GM12878 (cell line): ENCODE results near the gene ARMC2. TPM values are rescaled to one million over a fixed set of nuclear protein-coding genes. Genes with fewer than 3 reads are reported as not detected.

Experiments used
- ATAC-seq: fragments of 200-7000 bp; cut with Tn5 transposase; 3 replicates; pipeline ENCODE4 v1.9.1; 2020; ENCODE audit warnings: mild to moderate bottlenecking, moderate library complexity
- BruUV-seq: library from RNA; stranded (reverse); fragments of 400-500 nt; replicated peaks from 2 replicates; lab custom pipeline; 2021; lab: Mats Ljungman, UMichigan
- CTCF ChIA-PET: fragments of 300-600 bp; sonication (Branson Sonifier 250); formaldehyde crosslinking; extraction: SDS; loops from one replicate; lab custom pipeline; 2021; ENCODE audit warnings: inconsistent platforms; lab: Yijun Ruan, JAX
- POLR2A ChIA-PET: fragments of 350-600 bp; formaldehyde crosslinking; extraction: SDS; loops from one replicate; lab custom pipeline; 2021; ENCODE audit warnings: inconsistent platforms; lab: Charles Lee
- RAD21 ChIA-PET: fragments of 300-600 bp; sonication (Branson Sonifier 250); formaldehyde crosslinking; loops from one replicate; lab custom pipeline; 2023; ENCODE audit warnings: antibody characterized with exemption; ENCODE audit not compliant: unreplicated experiment; lab: Charles Lee
- SMC1A ChIA-PET: fragments of 300-600 bp; sonication (Branson Sonifier 250); formaldehyde crosslinking; loops from one replicate; lab custom pipeline; 2023; ENCODE audit not compliant: unreplicated experiment, uncharacterized antibody; lab: Charles Lee
- DNase-seq: peaks from one replicate; pipeline ENCODE4 v3.0.0-alpha.2; 2011; ENCODE audit warnings: low read depth, low spot score
- FAIRE-seq: peaks from 3 replicates; lab custom pipeline; 2011; peaks lifted over from hg19 to GRCh38; lab: Jason Lieb, UNC
- H2AFZ ChIP-seq: 2 replicates; pipeline ENCODE4 v1.6.0; 2011; ENCODE audit warnings: low read depth, low read length, control low read depth; ENCODE audit not compliant: control insufficient read depth
- H3K27ac ChIP-seq: 2 replicates; pipeline ENCODE4 v1.5.1; 2011; ENCODE audit warnings: control low read depth; ENCODE audit not compliant: control insufficient read depth, insufficient read depth
- H3K27me3 ChIP-seq, 2 experiments: replicated peaks in 1 of 2; 2 replicates each; pipeline versions ENCODE4 v1.6.0 to v1.6.1; 2011; ENCODE audit warnings: low read length in 1 of 2; ENCODE audit not compliant: control insufficient read depth in 2 of 2, insufficient read depth in 2 of 2
- H3K36me3 ChIP-seq, 2 experiments: 2 replicates each; pipeline ENCODE4 v1.5.1; 2011; ENCODE audit warnings: low read length in 1 of 2; ENCODE audit not compliant: control insufficient read depth in 2 of 2, insufficient read depth in 2 of 2
- H3K4me1 ChIP-seq: 2 replicates; pipeline ENCODE4 v1.6.1; 2011; ENCODE audit warnings: mild to moderate bottlenecking, low read length, moderate library complexity, mixed read lengths; ENCODE audit not compliant: control insufficient read depth, insufficient read depth
- H3K4me2 ChIP-seq: 2 replicates; pipeline ENCODE4 v1.6.0; 2011; ENCODE audit warnings: control low read depth; ENCODE audit not compliant: control insufficient read depth, insufficient read depth
- H3K4me3 ChIP-seq: fragments of 200-600 bp; sonication (generic); 2 replicates; pipeline ENCODE4 v1.5.1; 2016
- H3K79me2 ChIP-seq: 2 replicates; pipeline ENCODE4 v1.6.0; 2011; ENCODE audit warnings: low read length; ENCODE audit not compliant: control insufficient read depth, insufficient read depth
- H3K9ac ChIP-seq: 2 replicates; pipeline ENCODE4 v1.8.0; 2011; ENCODE audit warnings: low read length, control low read depth, mixed read lengths; ENCODE audit not compliant: control insufficient read depth, insufficient read depth
- H3K9me3 ChIP-seq: replicated peaks from 3 replicates; pipeline ENCODE4 v1.5.1; 2011; ENCODE audit warnings: mild to moderate bottlenecking, low read length; ENCODE audit not compliant: control insufficient read depth, insufficient read depth
- H4K20me1 ChIP-seq: 2 replicates; pipeline ENCODE4 v1.6.0; 2011; ENCODE audit not compliant: control insufficient read depth, insufficient read depth
- ASH2L ChIP-seq: fragments of 300-600, 200-600 bp; sonication (generic); IDR thresholded peaks from 2 replicates; pipeline ENCODE4 v1.6.1; 2017; ENCODE audit warnings: low read depth, mild to moderate bottlenecking, borderline replicate concordance
- BCLAF1 ChIP-seq: fragments of 450-650 bp; IDR thresholded peaks from 2 replicates; pipeline ENCODE4 v1.6.1; 2017; ENCODE audit warnings: antibody characterized with exemption, mild to moderate bottlenecking, moderate library complexity
- BHLHE40 ChIP-seq, 2 experiments: fragments of 450-650 bp in 1 of 2; IDR thresholded peaks; 2 replicates each; pipeline ENCODE4 v1.6.1; 2011 to 2017; ENCODE audit warnings: low read depth in 2 of 2, borderline replicate concordance in 1 of 2, improper control_type of control experiment in 1 of 2, low read length in 1 of 2, mild to moderate bottlenecking in 1 of 2
- CTCF ChIP-seq, 3 experiments: IDR thresholded peaks in 2 of 3; conservative IDR thresholded peaks in 1 of 3; 2 replicates each; pipeline ENCODE4 v1.5.1; 2011; ENCODE audit warnings: low read depth in 3 of 3, low read length in 3 of 3, mild to moderate bottlenecking in 3 of 3, control low read depth in 2 of 3, moderate library complexity in 2 of 3, inconsistent platforms in 1 of 3, mixed read lengths in 1 of 3; ENCODE audit not compliant: control insufficient read depth in 2 of 3, insufficient read depth in 1 of 3; ENCODE audit errors: extremely low read depth in 1 of 3
- FOS ChIP-seq: IDR thresholded peaks from 3 replicates; pipeline ENCODE4 v1.6.1; 2011; ENCODE audit warnings: borderline replicate concordance; ENCODE audit not compliant: insufficient read length; ENCODE audit errors: extremely low read depth
- IKZF2 ChIP-seq, 2 experiments: fragments of 450-650 bp; IDR thresholded peaks; 2 replicates each; pipeline ENCODE4 v1.6.1; 2017; ENCODE audit warnings: mild to moderate bottlenecking in 2 of 2, moderate library complexity in 2 of 2
- MEF2A ChIP-seq: IDR thresholded peaks from 2 replicates; pipeline ENCODE4 v1.6.1; 2011; ENCODE audit warnings: low read depth, mild to moderate bottlenecking, low read length, moderate library complexity; ENCODE audit not compliant: insufficient read depth
- PAX5 ChIP-seq: IDR thresholded peaks from 2 replicates; pipeline ENCODE4 v1.6.1; 2011; ENCODE audit warnings: low read depth, low read length, borderline replicate concordance
- SMAD5 ChIP-seq: IDR thresholded peaks from 2 replicates; pipeline ENCODE4 v1.6.1; 2016; ENCODE audit warnings: antibody characterized with exemption, low read depth
- YBX1 ChIP-seq: fragments of 450-650 bp; IDR thresholded peaks from 2 replicates; pipeline ENCODE4 v1.6.1; 2016; ENCODE audit warnings: antibody characterized with exemption
- ZNF207 ChIP-seq: fragments of 450-650 bp; IDR thresholded peaks from 2 replicates; pipeline ENCODE4 v1.6.1; 2014; ENCODE audit warnings: antibody characterized with exemption, mild to moderate bottlenecking, borderline replicate concordance
- WGBS: methylation state at CpG from one replicate; pipeline ENCODE4 v1.1.6; 2016; ENCODE audit warnings: low lambda C conversion rate; ENCODE audit not compliant: insufficient replicate concordance, insufficient coverage; ENCODE audit errors: missing lambda C conversion rate; 5-methylcytosine and 5-hydroxymethylcytosine counted together
- in situ Hi-C: fragments of 300-500 bp; cut with MboI; formaldehyde crosslinking; loops from 9 replicates; pipeline ENCODE4 v1.14.3; 2018; ENCODE audit warnings: mixed read lengths
- intact Hi-C: fragments of 100-400 bp; cut with micrococcal nuclease; formaldehyde crosslinking; loops from one replicate; pipeline ENCODE4 v1.14.2; 2022; ENCODE audit not compliant: unreplicated experiment
- polyA plus RNA-seq, 11 experiments: library from polyadenylated mRNA; depleted of rRNA in 4 of 11; unstranded in 6 of 11; stranded (reverse) in 5 of 11; fragments of >200 nt; fragmentation: Nextera tagmentation in 4 of 11; fragmentation: Illumina TruSeq in 1 of 11; extraction: Ambion mirVana in 4 of 11; extraction: Trizol in 1 of 11; gene quantifications; 1 replicate in 1 of 11; 2 replicates in 10 of 11; pipeline versions ENCODE4 v1.2.1 to v1.2.3, GENCODE V29; 2011 to 2016; ENCODE audit warnings: inconsistent platforms in 2 of 11, missing spikeins in 2 of 11, low read depth in 1 of 11
- total RNA-seq, 4 experiments: library from RNA; depleted of rRNA in 3 of 4; stranded (reverse); fragments of >200 nt in 3 of 4; fragmentation: Illumina TruSeq in 1 of 4; extraction: Trizol in 1 of 4; gene quantifications; 2 replicates each; pipeline versions ENCODE4 v1.2.1 to v1.2.3, GENCODE V29; 2013 to 2021

ARMC2 gene
- total and polyA plus RNA-seq, 10 of the 15 experiments (the other 5 are each of a cell fraction or from before 2014, with no cell fraction given): 0.06 to 0.33 (median 0.21) TPM; not detected in 5

DNA sequence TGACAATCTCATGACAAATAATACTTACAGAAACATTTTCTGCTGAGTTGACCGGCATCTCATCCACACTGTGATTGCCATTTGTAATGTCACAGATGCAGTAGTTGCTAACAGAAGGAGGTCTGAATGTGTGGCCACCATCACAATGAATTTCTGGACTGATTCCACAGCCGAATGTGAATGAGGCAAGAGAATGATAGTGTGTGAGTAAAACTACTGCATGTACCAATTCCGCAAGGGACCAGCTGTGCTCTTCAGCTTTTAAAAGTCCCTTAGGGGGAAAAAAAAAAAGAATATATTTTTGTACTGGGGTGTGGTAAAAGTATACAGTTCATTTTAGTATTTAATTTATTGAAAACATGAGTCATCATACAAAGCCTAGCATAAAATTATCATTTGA, 150.3 kb downstream of the ARMC2 start (continued):
- TF ChIP-seq MEF2A (no peak), BHLHE40 (IDR thresholded peaks at IDR 0.05; ENCODE audit: borderline replicate concordance in 1 of 2, low read depth in 2 of 2, low read length in 1 of 2) (no peak), BCLAF1 (no peak), YBX1 (no peak), IKZF2 (IDR thresholded peaks at IDR 0.05) (no peak)

DNA sequence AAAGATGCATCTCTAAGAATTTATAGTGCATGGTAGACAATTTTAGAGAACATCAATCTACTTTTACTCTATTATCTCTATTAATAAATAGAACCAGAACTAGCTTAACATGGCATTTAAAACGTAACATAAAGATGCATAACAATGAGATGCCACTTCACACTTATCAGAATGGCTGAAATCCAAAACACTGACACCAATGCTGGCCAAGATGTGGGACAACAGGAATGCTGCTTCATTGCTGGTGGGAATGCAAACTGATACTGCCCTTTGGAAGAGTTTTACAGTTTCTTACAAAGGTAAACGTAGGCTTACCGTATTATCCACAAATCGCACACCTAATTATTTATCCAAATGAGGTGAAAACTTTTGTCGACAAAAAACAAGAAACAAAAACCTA, 151.2 kb downstream of the ARMC2 start:
- Histone ChIP-seq H3K27me3 (no peaks in the 10 kb centered on the region), H3K36me3 (no peaks in the 10 kb centered on the region), H3K9ac (no peak overlapping the region), H3K79me2 (no peaks in the 10 kb centered on the region), H2AFZ (no peak overlapping the region), H4K20me1 (no peaks in the 10 kb centered on the region), H3K4me2 (no peak overlapping the region), H3K27ac (no peak overlapping the region), H3K4me3 (no peak overlapping the region), H3K9me3 (no peaks in the 10 kb centered on the region), H3K4me1 (no peaks in the 10 kb centered on the region)
- intact Hi-C loops (no loop called here), in situ Hi-C loops (no loop called here)
- POLR2A ChIA-PET: no interaction called here
- FAIRE-seq (no peak), ATAC-seq (no peak), DNase-seq (no peak)
- no TSS peak for BruUV-seq
- WGBS: 65% methylated on average over 5 of the region's 5 CpGs
- CTCF ChIA-PET: no interaction called here
- RAD21 ChIA-PET: no interaction called here
- TF ChIP-seq IKZF2 (IDR thresholded peaks at IDR 0.05): no peak
- no peak for TF ChIP-seq ZNF207
- no peak for TF ChIP-seq CTCF (IDR thresholded peaks at IDR 0.05 in 2 of 3, conservative IDR thresholded peaks at IDR 0.05 in 1 of 3; ENCODE audit: control insufficient read depth in 2 of 3, extremely low read depth in 1 of 3, insufficient read depth in 1 of 3, low read depth in 3 of 3, low read length in 3 of 3)
- no peak for TF ChIP-seq ASH2L
- TF ChIP-seq PAX5: no peak
- TF ChIP-seq SMAD5: no peak
- TF ChIP-seq FOS: no peak
- SMC1A ChIA-PET: no interaction called here
